HepG2 (cell line): ENCODE data around the gene PAX7. TPM values are rescaled to one million over a fixed set of nuclear protein-coding genes. Genes with fewer than 3 reads are reported as not detected.
A peak's percentile ranks its signal among the peaks of the same experiment; 100 is the strongest.

Experiments
- ATAC-seq: fragments of 200-7000 bp; cut with Tn5 transposase; 3 replicates; pipeline ENCODE4 v1.9.1; 2020; ENCODE audit warnings: mild to moderate bottlenecking, moderate library complexity
- BruUV-seq: library from RNA; stranded (reverse); fragments of 400-500 nt; replicated peaks from 2 replicates; lab custom pipeline; 2021; lab: Mats Ljungman, UMichigan
- CTCF ChIA-PET: fragments of 300-600 bp; formaldehyde crosslinking; extraction: SDS; loops from one replicate; lab custom pipeline; 2021; ENCODE audit warnings: low total read pairs, inconsistent platforms, low intra/inter-chr PET ratio; lab: Yijun Ruan, JAX
- POLR2A ChIA-PET: fragments of 350-600 bp; sonication (Branson Sonifier 250); formaldehyde crosslinking; loops from one replicate; lab custom pipeline; 2020; ENCODE audit warnings: antibody characterized with exemption, inconsistent platforms; lab: Yijun Ruan, JAX
- DNase-seq: peaks from one replicate; pipeline ENCODE4 v3.0.0-alpha.2; 2015; ENCODE audit warnings: low spot score
- FAIRE-seq: peaks from 3 replicates; lab custom pipeline; 2011; peaks lifted over from hg19 to GRCh38; lab: Jason Lieb, UNC
- H2AFZ ChIP-seq: one replicate; pipeline ENCODE4 v1.6.1; 2011; ENCODE audit warnings: low read length, inconsistent platforms
- H3K27ac ChIP-seq: fragments of 300-600 bp; 3 replicates; pipeline ENCODE4 v1.8.0; 2011; ENCODE audit warnings: mixed run types, mild to moderate bottlenecking, mixed read lengths, low read length, inconsistent platforms; ENCODE audit not compliant: insufficient read depth; ENCODE audit errors: extremely low read length
- H3K27me3 ChIP-seq, 2 experiments: fragments of 200-600 bp in 1 of 2; 2 replicates in 1 of 2; 3 replicates in 1 of 2; pipeline versions ENCODE4 v1.6.0 to v1.8.0; 2011; ENCODE audit warnings: low read length in 2 of 2, mild to moderate bottlenecking in 2 of 2, moderate library complexity in 2 of 2, inconsistent platforms in 1 of 2; ENCODE audit not compliant: insufficient read depth in 2 of 2, control insufficient read depth in 1 of 2
- H3K36me3 ChIP-seq, 2 experiments: fragments of 200-600 bp in 1 of 2; replicated peaks in 1 of 2; 2 replicates in 1 of 2; 3 replicates in 1 of 2; pipeline versions ENCODE4 v1.5.1 to v1.8.0; 2011; ENCODE audit warnings: low read length in 2 of 2, inconsistent platforms in 1 of 2; ENCODE audit not compliant: insufficient read depth in 2 of 2, control insufficient read depth in 1 of 2
- H3K4me1 ChIP-seq: 2 replicates; pipeline ENCODE4 v1.5.1; 2012; ENCODE audit warnings: low read length, inconsistent platforms; ENCODE audit not compliant: insufficient read depth
- H3K4me2 ChIP-seq: 2 replicates; pipeline ENCODE4 v1.6.0; 2011; ENCODE audit warnings: low read depth, low read length, inconsistent platforms
- H3K4me3 ChIP-seq, 3 experiments: fragments of 200-600 bp in 1 of 3; sonication (generic), shearing (Covaris generic) in 1 of 3; replicated peaks in 1 of 3; 2 replicates each; pipeline ENCODE4 v1.5.1; 2011 to 2016; ENCODE audit warnings: low read length in 3 of 3, inconsistent platforms in 2 of 3, low read depth in 2 of 3, mild to moderate bottlenecking in 2 of 3, control low read depth in 1 of 3, mixed read lengths in 1 of 3; ENCODE audit not compliant: insufficient read depth in 1 of 3
- H3K79me2 ChIP-seq: one replicate; pipeline ENCODE4 v1.6.1; 2011; ENCODE audit warnings: low read length, inconsistent platforms; ENCODE audit not compliant: insufficient read depth
- H3K9ac ChIP-seq: 2 replicates; pipeline ENCODE4 v1.6.0; 2011; ENCODE audit warnings: mild to moderate bottlenecking, low read depth, low read length, inconsistent platforms; ENCODE audit not compliant: insufficient read depth
- H3K9me3 ChIP-seq: 2 replicates; pipeline ENCODE4 v1.5.1; 2012; ENCODE audit warnings: mild to moderate bottlenecking, low read length
- H4K20me1 ChIP-seq: 2 replicates; pipeline ENCODE4 v1.6.0; 2011; ENCODE audit warnings: inconsistent platforms, mild to moderate bottlenecking, low read length, moderate library complexity; ENCODE audit not compliant: insufficient read depth
- ZBTB46 ChIP-seq: sonication (generic); formaldehyde crosslinking; IDR thresholded peaks from 2 replicates; pipeline ENCODE4 v1.4.0; 2020; ENCODE audit warnings: mild to moderate bottlenecking, missing genetic modification reagents, borderline replicate concordance
- WGBS: methylation state at CpG from one replicate; pipeline ENCODE4 v1.1.6; 2017; ENCODE audit warnings: low lambda C conversion rate; 5-methylcytosine and 5-hydroxymethylcytosine counted together
- in situ Hi-C: cut with HindIII; loops from 2 replicates; pipeline ENCODE4 v1.10.0; 2017; ENCODE audit warnings: low pct_unique_long_range_greater_than_20kb; ENCODE audit not compliant: extremely low pct_ligation_motif_present
- intact Hi-C: fragments of 100-400 bp; cut with micrococcal nuclease; formaldehyde crosslinking; loops from one replicate; pipeline ENCODE4 v1.10.0; 2022; ENCODE audit not compliant: unreplicated experiment
- polyA plus RNA-seq, 8 experiments: library from polyadenylated mRNA; depleted of rRNA in 3 of 8; stranded (reverse) in 7 of 8; unstranded in 1 of 8; fragments of >200 nt; fragmentation: Illumina TruSeq in 4 of 8; extraction: Trizol in 4 of 8; gene quantifications; 2 replicates each; pipeline versions ENCODE4 v1.2.1 to v1.2.3, GENCODE V29; 2011 to 2016; ENCODE audit warnings: low read depth in 4 of 8, missing spikeins in 1 of 8, mixed read lengths in 1 of 8; ENCODE audit not compliant: insufficient read depth in 1 of 8
- total RNA-seq, 5 experiments: library from RNA; depleted of rRNA; stranded (reverse); fragments of >200 nt; fragmentation: Illumina TruSeq; extraction: Trizol; gene quantifications; 2 replicates each; pipeline ENCODE4 v1.2.3, GENCODE V29; 2016; ENCODE audit warnings: low read depth in 1 of 5
- TF ChIP-seq, protein P1 (sequence below): fragments of 450-650 bp; IDR thresholded peaks from 2 replicates; pipeline ENCODE4 v1.6.1; 2016

Gene PAX7
- total and polyA plus RNA-seq, 2 of the 13 experiments (the other 11 are each of a cell fraction or from before 2014, with no cell fraction given): not detected

DNA sequence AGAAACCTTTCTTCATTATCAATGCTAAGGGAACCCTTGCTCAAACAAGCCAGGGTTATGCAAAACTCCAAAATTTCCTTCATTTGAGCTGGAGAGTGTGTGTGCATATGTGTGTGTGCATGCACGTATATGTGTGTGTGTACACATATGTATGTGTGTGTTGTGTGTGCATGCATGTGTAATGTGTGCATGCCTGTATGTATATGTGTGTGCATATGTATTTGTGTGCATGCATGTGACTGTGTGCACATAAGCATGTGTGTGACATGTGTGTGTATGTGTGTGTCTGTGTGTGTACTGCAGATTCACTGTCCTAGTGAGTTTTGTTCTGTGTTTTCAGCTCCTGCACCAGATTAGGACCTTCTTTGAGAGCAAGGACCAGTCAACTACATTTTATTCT, 28.2 kb downstream of the PAX7 start:
- ATAC-seq (no peak), FAIRE-seq (no peak), DNase-seq (no peak)
- CTCF ChIA-PET: no interaction called here
- in situ Hi-C loops: no loop called here
- TF ChIP-seq, protein P1, sequence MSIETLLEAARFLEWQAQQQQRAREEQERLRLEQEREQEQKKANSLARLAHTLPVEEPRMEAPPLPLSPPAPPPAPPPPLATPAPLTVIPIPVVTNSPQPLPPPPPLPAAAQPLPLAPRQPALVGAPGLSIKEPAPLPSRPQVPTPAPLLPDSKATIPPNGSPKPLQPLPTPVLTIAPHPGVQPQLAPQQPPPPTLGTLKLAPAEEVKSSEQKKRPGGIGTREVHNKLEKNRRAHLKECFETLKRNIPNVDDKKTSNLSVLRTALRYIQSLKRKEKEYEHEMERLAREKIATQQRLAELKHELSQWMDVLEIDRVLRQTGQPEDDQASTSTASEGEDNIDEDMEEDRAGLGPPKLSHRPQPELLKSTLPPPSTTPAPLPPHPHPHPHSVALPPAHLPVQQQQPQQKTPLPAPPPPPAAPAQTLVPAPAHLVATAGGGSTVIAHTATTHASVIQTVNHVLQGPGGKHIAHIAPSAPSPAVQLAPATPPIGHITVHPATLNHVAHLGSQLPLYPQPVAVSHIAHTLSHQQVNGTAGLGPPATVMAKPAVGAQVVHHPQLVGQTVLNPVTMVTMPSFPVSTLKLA: peak; percentile 93
- no peak for TF ChIP-seq ZBTB46 (CRISPR knock-in tag)
- POLR2A ChIA-PET: no interaction called here
- Histone ChIP-seq H3K4me2 (no peak overlapping the region), H3K27me3 (peaks cover 4 to 82% of the 10 kb centered on the region in 2 experiments; a peak in 4 of 5 replicates), H3K27ac (no peak overlapping the region), H2AFZ (no peak overlapping the region), H3K79me2 (no peaks in the 10 kb centered on the region), H3K9me3 (no peaks in the 10 kb centered on the region), H3K9ac (no peak overlapping the region), H3K36me3 (no peaks in the 10 kb centered on the region), H3K4me1 (no peaks in the 10 kb centered on the region), H3K4me3 (no peak overlapping the region), H4K20me1 (no peaks in the 10 kb centered on the region; the same call in 1 of the 2 replicates)
- intact Hi-C loops: no loop called here
- no TSS peak for BruUV-seq
- WGBS: 10% methylated on average over 1 of the region's 1 CpG
